ENCODE measurements around the gene ME2.
"Not testable (repeated sequence)": the region's sequence is repeated elsewhere in the genome, so short reads cannot be mapped to it uniquely, and the experiment has no call there.

Gene ME2

DNA sequence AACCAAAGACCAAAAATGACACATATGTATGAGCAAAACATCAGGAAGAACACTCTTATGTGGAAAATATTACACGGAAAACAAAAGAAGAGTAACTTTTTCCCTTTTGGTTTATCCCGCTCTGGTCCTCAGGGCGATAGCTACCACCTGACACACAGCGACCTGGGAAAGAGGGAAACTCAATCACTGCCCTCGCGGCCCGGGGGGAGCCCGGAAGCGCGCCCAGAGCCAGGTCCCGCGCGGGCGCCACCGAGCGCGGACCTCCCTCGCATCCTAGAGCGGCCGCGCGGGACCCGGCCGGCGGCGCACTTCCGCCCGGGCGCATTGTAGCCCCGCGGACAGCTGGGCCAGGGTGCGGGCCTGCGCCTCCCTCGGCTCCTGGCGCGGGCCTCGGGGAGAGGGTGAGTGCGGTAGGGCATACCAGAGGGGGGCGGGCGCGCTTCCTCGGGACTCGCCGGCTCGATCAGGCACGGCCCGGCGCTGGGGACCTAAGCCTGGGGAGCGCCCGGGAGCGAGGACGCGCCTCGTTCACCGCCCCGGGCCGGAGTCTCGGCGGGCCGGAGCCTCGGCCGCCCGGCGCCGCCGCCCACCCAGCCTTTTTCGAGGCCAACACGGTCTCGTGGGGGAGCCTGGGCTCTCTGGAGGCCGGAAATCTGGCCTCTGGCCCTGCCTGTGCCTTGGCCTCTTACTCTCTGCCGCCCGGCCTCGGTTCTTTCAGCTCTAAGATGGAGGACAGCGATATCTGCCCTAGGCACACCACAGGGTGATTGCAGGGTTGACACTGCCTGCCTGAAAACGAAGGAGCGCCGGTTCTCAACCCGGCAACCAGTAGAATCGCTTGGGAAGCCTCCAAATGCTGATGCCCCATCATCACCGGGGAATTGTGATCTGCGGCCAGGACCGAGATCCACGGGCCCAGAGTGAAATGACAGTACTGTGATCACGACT is 89.1 kb downstream of the ME2 start, which contains the start of gene ELAC1:
TSS of gene ELAC1 (plus strand) at position 327 of the 948 bp plus-strand sequence. CDS start 6,365 bp downstream, outside the sequence.
- DNase-seq (ENCODE audit: low read depth), result peak; percentile 72
- peak within 1 kb of the TSS; percentile 67 for H3K4me3 ChIP-seq (ENCODE audit: control insufficient read depth, low read depth, low read length)
- no peak for TF ChIP-seq CTCF (conservative IDR thresholded peaks at IDR 0.05; ENCODE audit: control insufficient read depth, insufficient read depth, low read depth, low read length)

DNA sequence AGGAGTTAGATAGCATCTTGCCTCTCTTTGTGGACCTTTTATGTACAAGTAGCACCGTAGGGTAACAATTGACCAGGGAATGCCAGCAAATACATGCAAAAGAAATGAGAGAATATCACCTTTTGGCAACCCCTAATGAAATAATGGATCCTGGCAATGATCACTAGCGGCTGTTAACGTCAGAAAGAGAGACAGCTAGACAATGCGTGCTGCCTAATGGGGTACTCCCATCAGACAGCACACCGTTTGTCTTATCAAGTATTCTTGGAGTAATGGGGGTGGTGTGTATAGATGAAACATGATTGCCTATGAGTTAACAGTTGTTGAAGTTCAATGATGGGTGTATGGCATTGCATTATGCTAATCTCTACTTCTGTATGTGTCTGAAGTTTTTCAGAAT is 90.5 kb downstream of the ME2 start:
- H3K4me3 ChIP-seq (ENCODE audit: control insufficient read depth, low read depth, low read length), result no peak overlapping the region
- no peak for DNase-seq (ENCODE audit: low read depth)
- TF ChIP-seq CTCF (conservative IDR thresholded peaks at IDR 0.05; ENCODE audit: control insufficient read depth, insufficient read depth, low read depth, low read length), result no peak

- no peak overlapping the region for H3K4me3 ChIP-seq (ENCODE audit: control insufficient read depth, low read depth, low read length)
- DNase-seq (ENCODE audit: low read depth), result no peak
- TF ChIP-seq CTCF (conservative IDR thresholded peaks at IDR 0.05; ENCODE audit: control insufficient read depth, insufficient read depth, low read depth, low read length), result no peak
Observed at GRCh38 chr18:50970006-50970405, 91.1 kb downstream of the ME2 start.

DNA sequence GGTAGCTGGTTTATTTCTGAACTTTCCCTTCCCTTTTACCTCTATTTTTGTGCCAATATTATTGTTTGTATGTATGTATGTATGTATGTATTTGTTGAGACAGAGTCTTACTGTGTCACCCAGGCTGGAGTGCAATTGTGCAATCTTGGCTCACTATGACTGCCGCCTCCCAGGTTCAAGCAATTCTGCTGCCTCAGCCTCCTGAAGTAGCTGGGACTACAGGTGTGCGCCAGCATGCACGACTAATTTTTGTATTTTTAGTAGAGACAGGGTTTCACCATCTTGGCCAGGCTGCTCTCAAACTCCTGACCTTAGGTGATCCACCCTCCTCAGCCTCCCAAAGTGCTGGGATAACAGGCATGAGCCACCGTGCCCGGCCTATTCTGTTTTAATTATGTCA is 93.5 kb downstream of the ME2 start:
- DNase-seq (ENCODE audit: low read depth); H3K4me3 ChIP-seq (ENCODE audit: control insufficient read depth, low read depth, low read length): not testable (repeated sequence)

- no peak for TF ChIP-seq CTCF (conservative IDR thresholded peaks at IDR 0.05; ENCODE audit: control insufficient read depth, insufficient read depth, low read depth, low read length)
- DNase-seq (ENCODE audit: low read depth), result peak; percentile 88
Observed at GRCh38 chr18:50973367-50974126, 94.6 kb downstream of the ME2 start.

DNA sequence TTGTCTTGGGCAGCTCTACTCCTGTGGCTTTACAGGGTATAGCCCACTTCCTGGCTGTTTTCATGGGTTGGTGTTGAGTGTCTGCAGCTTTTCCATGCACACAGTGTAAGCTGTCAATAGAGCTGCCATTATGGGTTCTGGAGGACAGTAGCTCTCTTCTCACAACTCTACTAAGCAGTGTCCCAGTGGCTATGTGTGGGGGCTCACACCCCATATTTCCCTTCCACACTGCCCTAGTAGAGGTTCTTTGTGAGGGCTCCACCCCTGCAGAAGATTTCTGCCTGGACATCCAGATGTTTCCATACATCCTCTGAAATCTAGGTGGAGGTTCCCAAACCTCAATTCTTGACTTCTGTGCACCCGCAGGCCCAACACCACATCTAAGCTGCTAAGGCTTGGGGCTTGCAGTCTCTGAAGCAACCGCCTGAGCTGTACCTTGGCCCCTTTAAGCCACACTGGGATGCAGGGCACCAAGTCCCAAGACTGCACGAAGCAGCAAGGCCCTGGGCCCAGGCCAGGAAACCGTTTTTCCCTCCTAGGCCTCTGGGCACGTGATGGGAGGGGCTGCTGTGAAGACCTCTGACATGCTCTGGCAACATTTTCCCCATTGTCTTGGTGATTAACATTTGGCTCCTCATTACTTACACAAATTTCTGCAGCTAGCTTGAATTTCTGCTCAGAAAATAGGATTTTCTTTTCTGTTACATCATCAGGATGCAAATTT is 98.3 kb downstream of the ME2 start:
- no peak for TF ChIP-seq CTCF (conservative IDR thresholded peaks at IDR 0.05; ENCODE audit: control insufficient read depth, insufficient read depth, low read depth, low read length)
- no peak for DNase-seq (ENCODE audit: low read depth)
- no peak overlapping the region for H3K4me3 ChIP-seq (ENCODE audit: control insufficient read depth, low read depth, low read length)

More at GRCh38 chr18:50973367-50974126, 94.6 kb downstream of the ME2 start:
- no peak overlapping the region for H3K4me3 ChIP-seq (ENCODE audit: control insufficient read depth, low read depth, low read length)

Measured in fibroblast of mammary gland (primary cell).